Islet of Langerhans (tissue), 1 donor: ENCODE measurements around the gene RTL5.

Experiments used
- FAIRE-seq: peaks from one replicate; lab custom pipeline; 2011; peaks lifted over from hg19 to GRCh38; lab: Jason Lieb, UNC

Gene RTL5

DNA sequence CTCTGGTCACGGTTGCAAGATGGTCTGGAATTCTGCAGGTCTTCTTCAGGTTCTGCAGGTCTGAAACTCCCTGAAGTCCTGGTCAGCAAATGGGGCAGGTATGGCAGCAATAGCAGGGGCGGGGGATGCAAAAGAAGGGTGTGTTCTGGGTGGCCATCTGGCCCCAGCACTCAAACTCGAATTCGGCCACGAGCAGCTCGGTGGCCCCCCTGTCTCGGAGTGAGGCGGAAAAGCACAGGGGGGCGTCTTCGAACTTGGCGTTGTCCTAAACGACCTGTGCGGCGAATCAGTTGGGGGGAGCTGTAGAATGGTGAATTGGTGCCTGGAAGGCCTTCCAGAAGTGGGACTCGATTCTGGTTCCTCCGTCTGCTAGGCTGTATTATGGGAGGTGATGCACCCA lies 2.1 kb downstream of the RTL5 start:
- no peak for FAIRE-seq

GRCh38 chrX:72128881-72129280 lies 2.8 kb downstream of the RTL5 start:
- FAIRE-seq, result no peak

- FAIRE-seq, result no peak
Measured at GRCh38 chrX:72128183-72128834, 3.4 kb downstream of the RTL5 start.

DNA sequence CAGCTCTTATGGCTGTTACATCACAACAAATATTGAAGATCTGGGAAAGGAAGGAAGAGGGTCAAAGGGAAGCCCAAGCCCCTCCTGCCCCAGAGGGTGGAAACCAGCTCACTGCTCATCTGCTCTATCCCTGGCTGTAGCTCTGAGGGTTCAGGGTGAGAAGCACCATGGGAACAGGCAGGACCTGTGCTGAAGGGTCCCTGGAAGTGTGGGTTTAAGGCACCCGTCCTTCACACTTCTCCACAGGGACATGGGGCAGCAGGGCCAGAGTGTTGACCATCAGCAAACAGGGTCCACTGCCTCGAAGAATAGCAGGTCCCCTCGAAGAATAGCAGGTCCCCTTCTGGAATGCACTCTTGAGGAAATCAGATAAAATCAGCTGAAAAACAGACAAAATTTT lies 4.4 kb downstream of the RTL5 start:
- FAIRE-seq, result no peak

- no peak for FAIRE-seq
Measured at GRCh38 chrX:72126539-72127140, 5.1 kb downstream of the RTL5 start.

GRCh38 chrX:72126048-72126415 lies 5.7 kb downstream of the RTL5 start:
- FAIRE-seq, result no peak

GRCh38 chrX:72125331-72126047 lies 6.2 kb downstream of the RTL5 start:
- no peak for FAIRE-seq

DNA sequence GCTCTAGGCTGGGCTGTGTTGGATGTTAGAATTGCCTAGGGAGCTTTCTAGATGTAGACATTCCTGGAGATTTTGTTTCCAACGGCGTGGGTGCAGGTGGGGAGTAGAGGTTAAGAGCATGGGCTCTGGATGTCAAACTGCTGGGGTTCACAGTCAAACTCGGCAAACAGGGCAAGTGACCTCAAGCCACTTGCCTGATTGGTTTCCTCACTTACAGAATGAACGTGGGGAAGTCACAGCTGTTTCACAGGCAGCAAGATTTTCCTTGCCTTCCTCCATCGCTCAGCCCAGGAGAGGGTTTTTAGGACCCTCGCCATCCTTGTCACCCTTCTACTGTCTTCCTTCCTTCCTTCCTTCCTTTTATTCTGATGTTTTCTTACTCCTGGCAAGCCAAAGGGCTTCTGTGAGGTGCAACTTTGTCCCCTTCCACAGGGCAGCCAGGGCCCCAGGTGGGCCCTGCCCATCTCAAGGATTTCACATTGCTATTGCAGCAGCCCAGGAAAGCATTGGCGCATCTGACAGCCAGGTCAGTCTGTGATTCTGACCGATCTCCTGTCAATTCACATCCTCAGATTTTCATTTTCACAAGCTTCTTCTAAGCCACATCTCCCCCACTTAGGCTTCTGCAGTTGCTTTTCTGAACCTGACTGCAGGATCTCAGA lies 7.0 kb downstream of the RTL5 start:
- no peak for FAIRE-seq

DNA sequence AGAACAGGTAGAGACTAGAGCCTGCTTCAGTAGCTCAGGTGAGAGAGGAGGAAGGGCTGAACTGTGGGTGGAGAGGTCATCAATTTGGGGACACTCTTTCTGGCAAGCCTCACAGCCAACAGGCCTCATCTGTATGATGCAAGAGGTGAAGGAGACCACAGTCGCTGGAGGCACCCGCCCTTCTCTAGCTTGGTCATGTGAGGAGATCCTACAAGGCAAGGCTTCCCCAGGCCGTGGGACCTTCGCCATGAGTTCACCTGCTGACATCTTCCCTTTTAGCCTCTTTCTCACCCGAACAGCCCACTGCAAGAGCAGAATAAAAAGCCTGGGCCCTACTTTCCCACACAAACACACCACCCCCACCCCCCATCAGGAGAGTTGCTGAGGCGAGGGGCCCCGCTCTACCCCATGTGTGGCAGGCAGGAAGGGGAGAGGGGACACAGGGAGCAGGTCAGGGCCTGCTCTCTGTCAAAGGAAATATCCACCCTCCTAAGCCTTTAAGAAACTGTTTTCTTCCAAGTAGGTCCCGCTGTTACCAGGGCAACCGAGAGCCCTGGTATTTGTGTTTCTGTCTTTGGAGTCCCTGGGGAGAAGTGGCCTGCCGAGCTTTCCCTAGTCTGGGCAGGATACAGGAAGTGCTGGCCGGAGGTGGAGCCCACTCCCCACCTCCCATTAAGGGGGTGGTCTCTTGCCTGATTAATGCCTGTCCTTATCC lies 8.1 kb downstream of the RTL5 start:
- FAIRE-seq, result no peak

- no peak for FAIRE-seq
Measured at GRCh38 chrX:72122621-72123337, 8.9 kb downstream of the RTL5 start.

DNA sequence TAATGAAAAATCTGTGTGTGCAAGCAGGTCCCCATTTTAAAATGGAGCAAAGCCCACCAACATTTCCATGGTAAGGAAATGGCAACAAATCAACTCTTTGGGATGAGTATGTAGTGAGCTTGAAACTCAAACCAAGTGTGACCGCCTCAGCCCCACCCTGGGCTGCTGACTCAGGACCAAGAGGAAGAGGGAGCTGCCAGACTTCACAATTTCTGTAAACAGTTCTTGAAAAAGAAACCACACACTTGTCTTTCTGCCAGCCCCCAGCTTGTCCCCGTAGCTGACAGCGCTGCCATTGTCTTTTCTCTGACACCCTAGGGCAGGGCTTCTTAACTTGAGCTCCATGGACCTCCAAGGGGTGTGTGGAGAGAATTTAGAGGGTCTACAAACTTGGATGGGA lies 10.3 kb downstream of the RTL5 start:
- FAIRE-seq, result no peak

- no peak for FAIRE-seq
Measured at GRCh38 chrX:72120837-72121236, 10.9 kb downstream of the RTL5 start.

DNA sequence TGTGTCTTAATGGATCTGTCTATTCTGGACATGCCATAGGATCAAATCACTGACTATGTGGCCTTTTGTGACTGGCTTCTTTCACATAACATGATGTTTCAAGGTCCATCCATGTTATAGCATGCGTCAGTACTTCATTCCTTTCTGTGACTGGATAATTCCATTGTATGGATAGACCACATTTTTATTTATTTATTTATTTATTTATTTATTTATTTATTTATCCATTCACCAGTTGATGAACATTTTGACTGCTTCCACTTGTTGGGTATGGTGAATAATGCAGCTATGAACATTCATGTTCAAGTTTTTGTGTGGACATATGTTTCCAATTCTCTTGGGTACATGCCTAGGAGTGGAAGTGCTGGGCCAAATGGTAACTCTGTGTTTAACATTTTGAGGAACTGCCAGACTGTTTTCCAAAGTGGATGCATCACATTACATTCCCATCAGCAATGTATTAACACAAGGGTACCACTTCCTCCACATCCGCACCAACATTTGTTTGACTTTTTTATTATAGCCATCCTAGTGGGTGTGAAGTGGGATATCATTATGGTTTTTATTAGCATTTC lies 14.0 kb downstream of the RTL5 start:
- no peak for FAIRE-seq

GRCh38 chrX:72115380-72115779 lies 16.3 kb downstream of the RTL5 start:
- FAIRE-seq, result no peak

- no peak for FAIRE-seq
Measured at GRCh38 chrX:72114807-72115206, 16.9 kb downstream of the RTL5 start.

- no peak for FAIRE-seq
Measured at GRCh38 chrX:72114306-72114705, 17.4 kb downstream of the RTL5 start.

DNA sequence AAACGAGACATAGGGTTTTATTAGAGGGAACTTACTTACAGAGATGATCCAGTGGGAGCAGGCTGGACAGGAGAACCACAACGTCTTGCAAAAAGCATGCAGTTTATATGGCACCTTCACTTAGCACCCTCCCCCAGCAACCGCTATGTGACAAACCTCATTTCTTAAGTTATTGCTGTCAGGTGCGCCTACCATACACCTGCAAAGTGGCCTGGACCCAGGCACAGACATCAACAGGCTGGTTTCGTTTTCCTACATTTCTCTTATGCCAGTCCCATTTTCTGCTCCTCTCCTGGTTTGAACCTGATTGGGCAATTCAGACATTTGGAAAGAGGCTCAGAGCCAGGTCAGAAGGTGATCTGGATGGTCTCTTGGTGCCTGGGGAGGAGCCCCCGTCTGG lies 18.3 kb downstream of the RTL5 start:
- no peak for FAIRE-seq

DNA sequence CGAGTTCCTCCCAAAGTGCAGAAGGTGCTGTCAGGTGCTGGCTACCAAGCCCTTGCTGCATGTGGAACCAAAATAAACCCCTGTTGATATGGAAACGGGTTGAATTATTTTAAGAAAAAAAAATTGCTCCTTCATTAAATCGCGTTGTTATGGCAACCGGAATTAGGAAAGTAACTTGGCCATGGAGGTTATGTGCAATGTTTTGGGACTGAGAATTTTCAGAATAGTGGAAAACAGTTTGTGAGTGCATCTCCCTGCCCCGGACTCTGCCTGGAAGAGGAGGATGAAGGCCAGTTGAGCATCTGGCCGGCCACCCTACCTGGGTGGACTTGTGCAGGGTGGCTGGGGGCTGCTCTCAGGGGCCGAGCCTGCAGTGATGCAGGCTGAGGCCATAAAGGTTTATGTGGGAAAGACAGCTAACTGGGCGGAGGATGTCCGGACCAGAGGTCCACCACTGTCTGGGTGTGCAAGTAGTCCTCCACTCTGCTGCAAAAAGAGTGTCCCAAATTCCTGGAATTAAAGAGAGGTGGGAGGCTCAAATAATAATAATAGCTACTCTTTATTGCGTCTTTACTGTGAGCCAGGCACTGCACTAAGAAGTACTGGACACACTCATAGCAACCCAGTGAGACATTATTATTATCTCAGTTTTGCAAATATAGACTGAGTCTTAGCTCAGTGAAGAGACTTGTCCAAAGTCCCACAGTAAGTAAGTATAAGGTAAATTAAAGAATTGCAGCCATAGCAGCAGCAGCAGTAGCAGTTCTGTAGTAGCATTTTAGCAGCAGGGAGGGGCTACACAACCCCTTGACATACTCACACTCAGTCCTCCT lies 20.6 kb downstream of the RTL5 start:
- no peak for FAIRE-seq

GRCh38 chrX:72110051-72110875 lies 21.5 kb downstream of the RTL5 start:
- no peak for FAIRE-seq

- no peak for FAIRE-seq
Measured at GRCh38 chrX:72108666-72109065, 23.0 kb downstream of the RTL5 start.
